Measurements from ENCODE around the gene TNS2.
A peak's percentile ranks its signal among the peaks of the same experiment; 100 is the strongest.
"Not testable (repeated sequence)": the region's sequence is repeated elsewhere in the genome, so short reads cannot be mapped to it uniquely, and the experiment has no call there.

The TNS2 gene, protein sequence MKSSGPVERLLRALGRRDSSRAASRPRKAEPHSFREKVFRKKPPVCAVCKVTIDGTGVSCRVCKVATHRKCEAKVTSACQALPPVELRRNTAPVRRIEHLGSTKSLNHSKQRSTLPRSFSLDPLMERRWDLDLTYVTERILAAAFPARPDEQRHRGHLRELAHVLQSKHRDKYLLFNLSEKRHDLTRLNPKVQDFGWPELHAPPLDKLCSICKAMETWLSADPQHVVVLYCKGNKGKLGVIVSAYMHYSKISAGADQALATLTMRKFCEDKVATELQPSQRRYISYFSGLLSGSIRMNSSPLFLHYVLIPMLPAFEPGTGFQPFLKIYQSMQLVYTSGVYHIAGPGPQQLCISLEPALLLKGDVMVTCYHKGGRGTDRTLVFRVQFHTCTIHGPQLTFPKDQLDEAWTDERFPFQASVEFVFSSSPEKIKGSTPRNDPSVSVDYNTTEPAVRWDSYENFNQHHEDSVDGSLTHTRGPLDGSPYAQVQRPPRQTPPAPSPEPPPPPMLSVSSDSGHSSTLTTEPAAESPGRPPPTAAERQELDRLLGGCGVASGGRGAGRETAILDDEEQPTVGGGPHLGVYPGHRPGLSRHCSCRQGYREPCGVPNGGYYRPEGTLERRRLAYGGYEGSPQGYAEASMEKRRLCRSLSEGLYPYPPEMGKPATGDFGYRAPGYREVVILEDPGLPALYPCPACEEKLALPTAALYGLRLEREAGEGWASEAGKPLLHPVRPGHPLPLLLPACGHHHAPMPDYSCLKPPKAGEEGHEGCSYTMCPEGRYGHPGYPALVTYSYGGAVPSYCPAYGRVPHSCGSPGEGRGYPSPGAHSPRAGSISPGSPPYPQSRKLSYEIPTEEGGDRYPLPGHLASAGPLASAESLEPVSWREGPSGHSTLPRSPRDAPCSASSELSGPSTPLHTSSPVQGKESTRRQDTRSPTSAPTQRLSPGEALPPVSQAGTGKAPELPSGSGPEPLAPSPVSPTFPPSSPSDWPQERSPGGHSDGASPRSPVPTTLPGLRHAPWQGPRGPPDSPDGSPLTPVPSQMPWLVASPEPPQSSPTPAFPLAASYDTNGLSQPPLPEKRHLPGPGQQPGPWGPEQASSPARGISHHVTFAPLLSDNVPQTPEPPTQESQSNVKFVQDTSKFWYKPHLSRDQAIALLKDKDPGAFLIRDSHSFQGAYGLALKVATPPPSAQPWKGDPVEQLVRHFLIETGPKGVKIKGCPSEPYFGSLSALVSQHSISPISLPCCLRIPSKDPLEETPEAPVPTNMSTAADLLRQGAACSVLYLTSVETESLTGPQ (N-terminal part only)

DNA sequence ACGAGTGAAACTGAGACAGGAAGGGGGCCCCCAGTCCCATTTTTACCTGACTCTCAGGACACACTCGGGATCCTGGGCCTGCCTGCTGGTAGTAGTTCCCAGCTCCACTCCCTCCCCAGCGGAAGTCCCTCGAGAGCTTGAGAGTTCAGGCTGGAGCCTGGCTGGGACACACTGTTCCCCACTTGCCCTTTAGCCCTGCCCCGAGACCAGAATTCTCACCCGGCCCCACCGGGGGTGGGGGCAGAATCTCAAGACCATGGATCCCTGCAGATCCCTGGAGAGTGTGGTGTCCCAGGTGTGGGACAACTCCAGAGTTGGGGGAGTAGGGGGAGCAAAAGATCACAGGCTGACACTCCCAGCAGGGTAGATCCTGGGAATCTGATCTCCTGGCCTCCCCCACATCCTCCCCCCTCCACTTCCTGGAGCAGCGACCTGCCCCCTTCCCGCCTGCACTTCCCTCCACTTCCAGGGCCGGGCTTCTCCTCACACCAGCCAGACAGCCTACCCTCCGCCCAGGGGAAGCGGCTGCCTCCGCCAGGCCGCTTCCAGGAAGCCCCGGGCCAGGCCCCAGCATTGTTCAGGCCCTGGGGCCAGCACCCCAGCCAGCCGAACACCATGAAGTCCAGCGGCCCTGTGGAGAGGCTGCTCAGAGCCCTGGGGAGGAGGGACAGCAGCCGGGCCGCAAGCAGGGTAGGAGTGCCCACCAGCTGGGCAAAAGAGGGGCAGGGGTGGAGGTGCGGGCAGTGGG, at the start of gene TNS2:
TNS2 (plus strand) TSS at position 495 of the 748 bp plus-strand sequence; CDS start at position 616, 121 bp downstream.
- no peak for DNase-seq

DNA sequence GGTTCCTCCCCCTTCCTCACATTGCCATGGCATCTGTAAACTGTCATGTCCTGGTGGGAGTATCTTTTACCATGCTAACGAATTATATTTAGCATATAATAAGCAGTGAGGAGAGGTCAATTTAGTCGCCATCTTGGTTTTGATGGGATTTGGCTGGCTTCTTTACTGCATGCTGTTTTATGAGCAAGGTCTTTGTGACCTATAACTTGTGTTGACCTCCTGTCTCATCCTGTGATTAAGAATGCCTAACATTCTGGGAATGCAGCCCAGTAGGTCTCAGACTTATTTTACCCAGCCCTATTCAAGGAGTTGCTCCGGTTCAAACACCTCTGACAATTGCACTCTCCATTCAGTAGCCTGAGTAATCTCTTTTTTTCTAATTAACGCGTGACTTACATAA, 45.7 kb upstream of the TNS2 start:
- DNase-seq = no peak

DNA sequence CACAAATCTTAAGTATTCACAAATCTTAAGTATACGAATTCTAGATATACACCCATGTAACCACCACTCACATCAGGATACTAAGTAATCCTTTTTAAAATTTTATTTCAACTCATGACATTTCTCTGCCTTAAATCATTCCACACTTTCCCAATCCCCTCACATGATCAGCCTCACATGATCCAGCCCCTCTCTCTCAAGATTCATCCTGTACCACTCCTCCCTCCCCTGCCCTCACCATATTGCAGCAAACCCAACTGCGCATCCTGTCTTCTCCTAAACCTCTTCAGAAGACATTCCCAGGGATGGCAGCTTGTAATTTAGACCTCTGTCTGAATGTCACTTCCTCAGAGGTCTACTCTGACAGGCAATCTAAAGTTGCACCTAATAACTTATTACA, 45.3 kb upstream of the TNS2 start:
- DNase-seq = no peak

GRCh38 chr12:53005215-53005985, 44.5 kb upstream of the TNS2 start:
- no peak for DNase-seq

DNA sequence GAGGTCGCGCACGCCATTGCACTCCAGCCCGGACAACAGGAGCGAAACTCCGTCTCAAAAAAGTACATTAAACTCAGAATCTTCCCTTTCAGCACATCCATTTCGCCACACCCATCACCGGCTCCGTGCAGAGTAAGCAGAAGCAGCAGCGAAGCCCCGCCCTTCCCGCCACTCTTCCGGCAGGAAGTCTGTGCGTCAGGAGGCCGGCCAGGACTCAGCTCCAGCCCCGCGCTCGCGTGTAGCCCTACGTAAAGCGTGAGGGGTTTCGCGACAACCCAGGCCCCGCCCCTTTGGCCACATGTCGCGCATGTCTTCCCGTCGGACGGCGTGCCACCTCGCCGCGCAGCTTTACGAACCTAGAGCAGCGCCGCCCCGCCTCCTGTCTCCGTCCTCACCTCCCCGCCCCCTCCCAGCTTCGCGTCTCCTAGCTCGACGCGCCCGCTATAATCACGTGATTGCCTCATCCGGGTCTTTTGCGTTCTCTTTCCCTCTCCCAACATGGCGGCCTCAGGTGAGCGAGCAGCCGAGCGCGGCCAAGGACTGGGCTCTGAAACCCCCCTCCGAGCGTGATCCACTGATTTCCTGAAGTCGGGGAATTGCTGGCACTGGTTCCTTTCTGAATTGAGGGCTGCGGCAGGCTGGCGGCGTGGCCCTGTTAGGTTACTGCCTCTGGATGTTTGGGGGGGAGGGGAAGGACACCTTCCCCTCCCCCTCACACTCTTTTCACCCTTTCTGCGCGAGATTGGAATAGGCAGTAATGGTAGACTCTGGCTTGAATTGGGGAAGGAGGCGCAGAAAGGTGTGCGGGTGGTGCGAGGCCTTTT, 43.7 kb upstream of the TNS2 start, which contains the start of gene EIF4B:
EIF4B (plus strand) TSS at position 471 of the 824 bp plus-strand sequence; CDS start at position 499, 28 bp downstream.
- DNase-seq = peak; percentile 99

GRCh38 chr12:53006810-53007309, 43.0 kb upstream of the TNS2 start:
- peak; percentile 89 for DNase-seq

DNA sequence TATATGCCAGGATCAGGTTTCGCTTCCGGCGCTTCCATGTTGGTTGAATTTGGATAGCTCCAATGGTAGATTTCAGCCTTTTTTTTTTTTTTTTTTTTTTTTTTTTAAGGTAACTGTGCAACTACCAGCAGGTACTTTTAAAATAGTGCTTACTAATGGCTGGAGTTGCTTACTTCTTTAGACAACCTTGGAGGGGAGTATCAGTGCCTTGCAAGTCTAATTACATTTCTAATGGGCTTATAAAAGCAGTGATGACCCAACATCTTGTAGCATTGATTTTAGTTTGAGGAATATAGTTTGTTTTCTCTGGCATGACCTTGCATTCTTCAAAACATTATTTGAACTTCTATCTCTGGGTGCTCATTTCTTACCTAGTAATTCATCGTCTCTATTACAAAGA, 42.5 kb upstream of the TNS2 start:
- no peak for DNase-seq

DNA sequence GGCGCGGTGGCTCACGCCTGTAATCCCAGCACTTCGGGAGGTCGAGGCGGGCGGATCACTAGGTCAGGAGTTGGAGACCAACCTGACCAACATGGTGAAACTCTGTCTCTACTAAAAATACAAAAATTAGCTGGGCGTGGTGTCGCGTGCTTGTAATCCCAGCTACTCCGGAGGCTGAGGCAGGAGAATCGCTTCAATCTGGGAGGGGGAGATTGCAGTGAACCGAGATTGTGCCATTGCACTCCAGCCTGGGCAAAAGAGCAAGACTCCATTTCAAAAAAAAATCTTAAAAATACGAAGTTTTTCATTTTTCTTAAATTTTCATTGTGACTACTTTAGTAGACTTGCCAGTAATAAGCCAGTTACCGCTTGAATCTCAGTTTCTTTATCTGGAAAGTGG, 41.1 kb upstream of the TNS2 start:
- DNase-seq = not testable (repeated sequence)

- no peak for DNase-seq
These were observed 38.9 kb upstream of the TNS2 start for GRCh38 chr12:53010955-53011354.

DNA sequence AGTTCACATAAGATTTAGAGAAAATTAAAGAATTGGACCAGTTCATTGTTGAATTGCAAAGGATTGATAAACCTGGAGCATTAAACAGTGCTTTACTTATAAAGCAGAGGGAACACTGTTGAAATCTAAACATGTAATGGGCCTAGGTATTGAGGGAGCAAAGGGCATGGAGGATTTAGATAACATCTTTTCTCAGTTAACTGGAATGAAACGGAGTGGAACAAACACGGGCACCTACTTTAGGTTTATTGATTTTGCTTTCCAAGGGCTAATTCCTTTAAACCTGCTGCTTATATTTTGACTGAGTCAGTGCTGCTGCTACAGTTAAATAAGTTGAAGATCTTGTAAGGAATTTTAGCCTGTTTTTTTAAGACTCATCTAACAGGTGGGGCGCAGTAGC, 38.0 kb upstream of the TNS2 start:
- no peak for DNase-seq

DNA sequence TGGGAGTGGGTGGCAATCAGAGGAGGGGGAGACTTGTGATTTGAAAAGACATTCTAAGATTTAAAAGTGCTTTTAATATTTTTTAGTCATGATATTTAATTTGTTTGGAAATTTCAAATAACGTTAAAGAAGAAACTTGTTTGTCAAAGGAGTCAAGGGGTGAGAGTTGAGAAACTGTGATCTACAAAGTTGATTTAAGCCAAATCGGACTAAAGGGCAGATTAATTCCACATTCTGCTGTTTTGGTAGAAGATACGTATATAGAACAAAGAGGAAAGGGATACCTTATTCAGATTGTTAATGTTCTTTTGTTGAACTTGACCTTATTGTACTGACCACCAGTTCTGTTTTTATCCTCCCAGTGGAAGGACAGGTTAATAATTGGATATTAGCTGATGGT, 36.9 kb upstream of the TNS2 start:
- no peak for DNase-seq

GRCh38 chr12:53014709-53015108, 35.2 kb upstream of the TNS2 start:
- no peak for DNase-seq

DNA sequence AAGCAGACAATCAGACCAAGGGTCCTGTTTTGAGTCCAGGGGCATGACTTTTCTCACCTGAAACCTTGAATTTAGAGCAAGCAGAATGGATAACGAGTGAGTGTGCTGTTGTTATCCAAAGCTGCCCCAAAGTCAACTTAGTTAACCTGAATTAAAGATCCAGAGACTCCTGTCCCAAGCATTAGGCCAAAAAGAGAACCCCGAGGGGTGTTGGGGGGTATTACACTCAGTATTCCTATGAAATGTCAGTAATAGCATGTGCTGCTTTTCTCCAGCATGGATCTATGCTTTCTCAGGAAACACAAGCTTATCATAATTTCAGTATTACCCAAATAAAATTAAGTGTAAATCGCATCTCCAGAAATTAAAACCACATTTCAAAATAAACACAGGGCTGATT, 24.6 kb upstream of the TNS2 start:
- no peak for DNase-seq

DNA sequence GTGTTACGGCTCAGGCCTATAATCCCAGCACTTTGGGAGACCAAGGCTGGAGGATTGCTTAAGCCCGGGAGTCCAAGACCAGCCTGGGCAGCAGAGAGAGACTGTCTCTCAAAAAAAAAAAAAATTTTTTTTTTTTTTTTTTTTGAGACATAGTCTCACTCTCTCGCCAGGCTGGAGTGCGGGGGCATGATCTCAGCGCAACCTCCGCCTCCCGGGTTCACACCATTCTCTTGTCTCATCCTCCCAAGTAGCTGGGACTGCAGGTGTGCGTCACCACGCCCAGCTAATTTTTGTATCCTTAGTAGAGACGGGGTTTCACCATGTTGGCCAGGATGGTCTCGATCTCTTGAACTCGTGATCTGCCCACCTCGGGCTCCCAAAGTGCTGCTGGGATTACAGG, 22.9 kb upstream of the TNS2 start:
- DNase-seq = not testable (repeated sequence)

GRCh38 chr12:53031616-53032015, 18.2 kb upstream of the TNS2 start:
- DNase-seq = no peak

GRCh38 chr12:53033832-53034231, 16.0 kb upstream of the TNS2 start:
- DNase-seq = not testable (repeated sequence)

DNA sequence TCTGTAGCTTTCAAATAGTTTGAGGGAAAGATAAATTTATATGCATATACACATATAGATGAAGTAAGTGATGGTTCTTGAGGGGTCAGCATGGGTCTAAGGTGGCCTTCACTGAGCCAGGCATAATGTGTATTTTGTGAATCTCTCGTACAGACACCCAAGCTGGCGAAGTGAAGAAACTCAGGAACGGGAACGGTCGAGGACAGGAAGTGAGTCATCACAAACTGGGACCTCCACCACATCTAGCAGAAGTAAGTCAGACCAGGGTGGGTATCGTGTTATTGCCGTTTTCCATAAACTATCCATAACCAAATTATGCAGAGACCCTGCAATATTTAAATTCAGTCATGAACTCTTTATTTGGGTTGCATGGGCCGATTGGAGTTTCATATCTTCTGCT, 15.4 kb upstream of the TNS2 start:
- no peak for DNase-seq

DNA sequence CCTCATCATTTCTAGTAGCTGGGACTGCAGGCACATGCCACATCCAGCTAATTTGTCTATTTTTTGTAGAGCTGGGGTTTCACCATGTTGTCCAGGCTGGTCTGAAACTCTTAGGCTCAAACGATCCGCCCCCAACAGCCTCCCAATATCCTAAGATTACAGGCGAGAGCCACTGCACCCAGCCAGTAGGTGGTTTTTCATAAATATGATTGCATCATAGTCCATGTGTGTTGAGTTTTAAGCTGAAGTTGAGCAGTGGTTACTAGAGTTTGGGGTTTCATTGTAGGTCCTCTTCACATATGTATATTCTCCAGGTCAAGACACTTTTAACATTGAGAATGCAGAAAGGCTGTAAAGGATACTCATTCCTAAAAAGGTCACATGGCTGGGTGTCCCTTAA, 13.1 kb upstream of the TNS2 start:
- DNase-seq = no peak

GRCh38 chr12:53039851-53040250, 10.0 kb upstream of the TNS2 start:
- DNase-seq = no peak

Data from activated CD8-positive, alpha-beta memory T cell treated with anti-CD3 and anti-CD28 coated beads, Interleukin-2, amount 50 U/mL, for 48 hours (primary cell).